Gastrocnemius medialis (tissue), 4 donors: ENCODE measurements around the gene BNC2. TPM values are rescaled to one million over a fixed set of nuclear protein-coding genes. Genes with fewer than 3 reads are reported as not detected.
A peak's percentile ranks its signal among the peaks of the same experiment; 100 is the strongest.

Experiments
- ATAC-seq, 2 donors: fragments of 150-250 bp; one replicate each; pipeline ENCODE4 v1.9.1; 2016
- DNase-seq, 2 donors: peaks; one replicate each; pipeline ENCODE4 v3.0.0-alpha.2; 2019
- H3K27ac ChIP-seq, 4 donors: fragments of 200-600 bp; sonication (generic); 1 replicate in 1 of 4; 2 replicates in 3 of 4; pipeline ENCODE4 v1.5.1; 2016 to 2018; ENCODE audit warnings: mild to moderate bottlenecking in 2 of 4, moderate library complexity in 1 of 4
- H3K27me3 ChIP-seq, 3 donors: fragments of 200-600 bp; sonication (generic) in 2 of 3; 1 replicate in 1 of 3; 2 replicates in 2 of 3; pipeline versions ENCODE4 v1.5.1 to v1.6.0; 2016 to 2019; ENCODE audit warnings: mild to moderate bottlenecking in 1 of 3, moderate library complexity in 1 of 3
- H3K36me3 ChIP-seq, 2 donors: fragments of 200-600 bp; sonication (generic) in 1 of 2; one replicate each; pipeline ENCODE4 v1.5.1; 2017 to 2018
- H3K4me1 ChIP-seq, 2 donors: fragments of 200-600 bp; sonication (generic) in 1 of 2; one replicate each; pipeline ENCODE4 v1.5.1; 2016 to 2017; ENCODE audit warnings: mild to moderate bottlenecking in 2 of 2
- H3K4me3 ChIP-seq, 4 donors: fragments of 200-600 bp; sonication (generic) in 3 of 4; 1 replicate in 1 of 4; 2 replicates in 3 of 4; pipeline ENCODE4 v1.5.1; 2016 to 2019; ENCODE audit warnings: mild to moderate bottlenecking in 2 of 4
- H3K9me3 ChIP-seq, 3 donors: fragments of 200-600 bp; sonication (generic) in 2 of 3; 1 replicate in 1 of 3; 2 replicates in 2 of 3; pipeline ENCODE4 v1.5.1; 2016 to 2019
- CTCF ChIP-seq, 5 experiments: fragments of 450-650 bp in 3 of 5; fragments of 200-600 bp in 2 of 5; sonication (generic) in 2 of 5; IDR thresholded peaks in 4 of 5; conservative IDR thresholded peaks in 1 of 5; 1 replicate in 4 of 5; 2 replicates in 1 of 5; pipeline ENCODE4 v1.5.1; 2016 to 2019; ENCODE audit warnings: antibody characterized with exemption in 5 of 5, mild to moderate bottlenecking in 3 of 5, moderate library complexity in 3 of 5
- POLR2A ChIP-seq, 2 donors: fragments of 450-650 bp; IDR thresholded peaks; one replicate each; pipeline ENCODE4 v1.6.1; 2017; ENCODE audit warnings: antibody characterized with exemption in 2 of 2, mild to moderate bottlenecking in 2 of 2, moderate library complexity in 2 of 2
- in situ Hi-C, 4 donors: fragments of 200-750 bp; cut with MboI; loops; one replicate each; pipeline versions ENCODE4 v1.15.0 to v1.8.0; 2017; ENCODE audit warnings: low sequenced_read_pairs in 4 of 4
- intact Hi-C: fragments of 100-400 bp; cut with DNase I; formaldehyde crosslinking; loops from one replicate; pipeline ENCODE4 v1.15.1; 2023; ENCODE audit warnings: low total_unique reads
- total RNA-seq, 4 donors: library from RNA; depleted of rRNA; stranded (reverse); fragments of >200 nt; gene quantifications; one replicate each; pipeline versions ENCODE4 v1.1.0 to v1.2.3, GENCODE V29; 2016

Gene BNC2
- total RNA-seq, 4 donors from 2014 or later = 40.9 to 122 (median 68.7) TPM

GRCh38 chr9:16803648-16804047 is 66.8 kb downstream of the BNC2 start:
- TF ChIP-seq POLR2A (IDR thresholded peaks at IDR 0.05) (no peak), CTCF (IDR thresholded peaks at IDR 0.05 in 4 of 5, conservative IDR thresholded peaks at IDR 0.05 in 1 of 5) (no peak)
- ATAC-seq = no peak
- in situ Hi-C loops = no loop called here

GRCh38 chr9:16801871-16802466 is 68.5 kb downstream of the BNC2 start:
- Histone ChIP-seq H3K9me3 (no peaks in the 10 kb centered on the region), H3K27me3 (no peaks in the 10 kb centered on the region), H3K4me1 (no peaks in the 10 kb centered on the region), H3K4me3 (no peak overlapping the region), H3K36me3 (no peaks in the 10 kb centered on the region), H3K27ac (no peak overlapping the region)
- no peak for DNase-seq
- intact Hi-C loops (no loop called here), in situ Hi-C loops (no loop called here)
- TF ChIP-seq POLR2A (IDR thresholded peaks at IDR 0.05) = no peak
- no peak for TF ChIP-seq CTCF (IDR thresholded peaks at IDR 0.05 in 4 of 5, conservative IDR thresholded peaks at IDR 0.05 in 1 of 5)
- ATAC-seq = no peak

More at GRCh38 chr9:16803648-16804047, 66.8 kb downstream of the BNC2 start:
- H3K9me3 ChIP-seq = no peaks in the 10 kb centered on the region
- no peaks in the 10 kb centered on the region for H3K27me3 ChIP-seq
- H3K36me3 ChIP-seq = no peaks in the 10 kb centered on the region
- no peak for DNase-seq
- no peak overlapping the region for H3K27ac ChIP-seq
- intact Hi-C loops = no loop called here
- no peaks in the 10 kb centered on the region for H3K4me1 ChIP-seq
- H3K4me3 ChIP-seq = no peak overlapping the region

GRCh38 chr9:16796304-16796825 is 74.1 kb downstream of the BNC2 start:
- Histone ChIP-seq H3K9me3 (no peaks in the 10 kb centered on the region), H3K36me3 (no peaks in the 10 kb centered on the region), H3K27me3 (no peaks in the 10 kb centered on the region), H3K4me3 (no peak overlapping the region), H3K4me1 (peaks cover 8 to 10% of the 10 kb centered on the region in 2 donors), H3K27ac (no peak overlapping the region)
- no peak for TF ChIP-seq POLR2A (IDR thresholded peaks at IDR 0.05)
- no peak for TF ChIP-seq CTCF (IDR thresholded peaks at IDR 0.05 in 4 of 5, conservative IDR thresholded peaks at IDR 0.05 in 1 of 5)
- ATAC-seq = no peak
- intact Hi-C loops = loop anchor here (10.0 kb wide), 1 partner anchor 72 kb away; no protein-coding TSS in a partner anchor
- in situ Hi-C loops = no loop called here
- no peak for DNase-seq

GRCh38 chr9:16794871-16795639 is 75.4 kb downstream of the BNC2 start:
- intact Hi-C loops = loop anchor here (10.0 kb wide), 1 partner anchor 70 kb away; no protein-coding TSS in a partner anchor
- Histone ChIP-seq H3K27me3 (no peaks in the 10 kb centered on the region), H3K4me1 (peaks cover 8 to 10% of the 10 kb centered on the region in 2 donors), H3K27ac (peak overlapping the region in 3 of 4 donors; percentile 21 to 29 (median 29)), H3K36me3 (no peaks in the 10 kb centered on the region), H3K4me3 (no peak overlapping the region), H3K9me3 (no peaks in the 10 kb centered on the region)
- TF ChIP-seq POLR2A (IDR thresholded peaks at IDR 0.05) = no peak
- TF ChIP-seq CTCF (IDR thresholded peaks at IDR 0.05 in 4 of 5, conservative IDR thresholded peaks at IDR 0.05 in 1 of 5) = no peak
- DNase-seq (peak; percentile 6 to 59), ATAC-seq (peak; percentile 71 to 72)
- in situ Hi-C loops = no loop called here
